ENCODE data around the gene SMIM22. TPM values are rescaled to one million over a fixed set of nuclear protein-coding genes. Genes with fewer than 3 reads are reported as not detected.

The SMIM22 gene
- total and polyA plus RNA-seq, 12 donors = 0.73 TPM; not detected in 11

DNA sequence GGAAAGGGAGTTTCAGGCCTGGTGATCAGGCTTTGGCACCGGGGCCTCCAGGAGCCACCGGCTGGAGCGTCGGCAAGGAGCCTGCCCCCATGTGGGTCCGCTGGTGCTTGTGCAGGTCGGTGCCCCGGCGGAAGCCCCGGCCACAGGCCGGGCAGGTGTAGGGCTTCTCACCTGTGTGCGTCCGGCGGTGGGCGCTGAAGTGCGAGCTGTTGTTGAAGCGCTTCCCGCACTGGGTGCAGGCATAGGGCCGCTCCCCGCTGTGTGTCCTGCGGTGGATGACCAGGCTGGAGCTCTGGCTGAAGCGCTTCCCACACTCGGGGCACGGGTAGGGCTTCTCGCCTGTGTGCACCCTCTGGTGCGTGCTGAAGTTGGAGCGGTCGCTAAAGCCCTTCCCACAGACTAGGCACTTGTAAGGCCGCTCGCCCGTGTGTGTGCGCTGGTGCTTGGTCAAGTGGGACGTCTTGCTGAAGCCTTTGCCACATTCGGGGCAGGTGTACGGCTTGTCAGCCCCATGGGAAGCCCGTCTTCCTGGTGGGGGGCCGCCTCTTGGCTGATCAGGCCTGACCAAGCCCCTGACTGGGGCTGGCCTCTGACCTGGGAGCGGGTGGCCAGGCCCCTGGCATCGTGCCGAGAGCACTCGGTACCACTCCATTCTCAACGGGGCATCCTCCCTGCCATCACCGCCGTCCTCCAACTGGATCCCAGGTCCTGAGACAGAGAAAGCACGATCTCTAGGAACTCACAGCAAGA, 42.6 kb upstream of the SMIM22 start:
- intact Hi-C loops (cut with DNase I) = no loop called here
- Histone ChIP-seq H3K4me3 (no peak overlapping the region), H3K36me3 (peaks cover 0 to 94% (median 50%) of the 10 kb centered on the region in 9 donors), H3K9me3 (peaks cover 0 to 7% (median 0%) of the 10 kb centered on the region in 11 donors), H3K4me1 (peaks cover 0 to under 1% (median 0%) of the 10 kb centered on the region in 9 donors), H3K27ac (no peak overlapping the region), H3K27me3 (no peaks in the 10 kb centered on the region)
- TF ChIP-seq, protein P1, sequence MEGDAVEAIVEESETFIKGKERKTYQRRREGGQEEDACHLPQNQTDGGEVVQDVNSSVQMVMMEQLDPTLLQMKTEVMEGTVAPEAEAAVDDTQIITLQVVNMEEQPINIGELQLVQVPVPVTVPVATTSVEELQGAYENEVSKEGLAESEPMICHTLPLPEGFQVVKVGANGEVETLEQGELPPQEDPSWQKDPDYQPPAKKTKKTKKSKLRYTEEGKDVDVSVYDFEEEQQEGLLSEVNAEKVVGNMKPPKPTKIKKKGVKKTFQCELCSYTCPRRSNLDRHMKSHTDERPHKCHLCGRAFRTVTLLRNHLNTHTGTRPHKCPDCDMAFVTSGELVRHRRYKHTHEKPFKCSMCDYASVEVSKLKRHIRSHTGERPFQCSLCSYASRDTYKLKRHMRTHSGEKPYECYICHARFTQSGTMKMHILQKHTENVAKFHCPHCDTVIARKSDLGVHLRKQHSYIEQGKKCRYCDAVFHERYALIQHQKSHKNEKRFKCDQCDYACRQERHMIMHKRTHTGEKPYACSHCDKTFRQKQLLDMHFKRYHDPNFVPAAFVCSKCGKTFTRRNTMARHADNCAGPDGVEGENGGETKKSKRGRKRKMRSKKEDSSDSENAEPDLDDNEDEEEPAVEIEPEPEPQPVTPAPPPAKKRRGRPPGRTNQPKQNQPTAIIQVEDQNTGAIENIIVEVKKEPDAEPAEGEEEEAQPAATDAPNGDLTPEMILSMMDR (IDR thresholded peaks at IDR 0.05) = no peak
- 95 to 96% methylated on average over 44 of the region's 44 CpGs for WGBS, 2 donors
- ATAC-seq = peak in 1 of 8 donors; percentile 18
- DNase-seq = no peak

- WGBS, 2 donors = 95 to 96% methylated on average over 11 of the region's 11 CpGs
- Histone ChIP-seq H3K4me3 (no peak overlapping the region), H3K27ac (no peak overlapping the region), H3K9me3 (peaks cover 0 to 7% (median 0%) of the 10 kb centered on the region in 11 donors), H3K27me3 (no peaks in the 10 kb centered on the region), H3K4me1 (no peaks in the 10 kb centered on the region), H3K36me3 (peaks cover 0 to 100% (median 53%) of the 10 kb centered on the region in 9 donors)
- no peak for ATAC-seq
- TF ChIP-seq, protein P1 (IDR thresholded peaks at IDR 0.05) = no peak
- DNase-seq = no peak
- intact Hi-C loops (cut with DNase I) = no loop called here
Observed at GRCh38 chr16:4753227-4753626, 41.9 kb upstream of the SMIM22 start.

- H3K36me3 ChIP-seq = peaks cover 0 to 100% (median 58%) of the 10 kb centered on the region in 9 donors
- WGBS, 2 donors = 98 to 99% methylated on average over 4 of the region's 4 CpGs
- TF ChIP-seq, protein P1 (IDR thresholded peaks at IDR 0.05) = no peak
Observed at GRCh38 chr16:4754865-4755264, 40.3 kb upstream of the SMIM22 start.

DNA sequence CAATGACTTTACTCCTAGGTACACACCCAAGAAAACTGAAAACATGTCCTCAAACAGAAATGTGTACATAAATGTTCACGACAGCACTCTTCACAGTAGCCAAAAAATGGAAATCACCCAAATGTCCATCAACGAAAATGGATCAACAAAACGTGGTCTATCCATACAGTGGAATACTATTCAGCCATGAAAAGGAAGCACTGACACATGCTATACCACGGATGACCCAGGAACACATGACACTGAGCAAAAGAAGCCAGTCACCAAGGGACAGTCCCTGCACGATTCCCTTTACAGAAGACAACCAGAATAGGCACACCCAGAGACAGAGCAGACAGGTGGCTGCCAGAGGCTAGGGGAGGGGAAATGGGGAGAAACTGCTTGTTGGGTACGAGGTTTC, 39.5 kb upstream of the SMIM22 start:
- intact Hi-C loops (cut with DNase I) = no loop called here
- Histone ChIP-seq H3K27me3 (no peaks in the 10 kb centered on the region), H3K9me3 (peaks cover 0 to 7% (median 0%) of the 10 kb centered on the region in 11 donors), H3K36me3 (peaks cover 3 to 100% (median 65%) of the 10 kb centered on the region in 9 donors), H3K27ac (no peak overlapping the region), H3K4me1 (no peaks in the 10 kb centered on the region), H3K4me3 (no peak overlapping the region)
- no peak for ATAC-seq
- WGBS, 2 donors = 97 to 100% methylated on average over 6 of the region's 6 CpGs
- TF ChIP-seq, protein P1 (IDR thresholded peaks at IDR 0.05) = no peak
- DNase-seq = no peak

More at GRCh38 chr16:4754865-4755264, 40.3 kb upstream of the SMIM22 start:
- intact Hi-C loops (cut with DNase I) = no loop called here
- no peaks in the 10 kb centered on the region for H3K27me3 ChIP-seq
- H3K9me3 ChIP-seq = peaks cover 0 to 7% (median 0%) of the 10 kb centered on the region in 11 donors
- no peak for ATAC-seq
- H3K4me3 ChIP-seq = no peak overlapping the region
- H3K4me1 ChIP-seq = no peaks in the 10 kb centered on the region
- H3K27ac ChIP-seq = no peak overlapping the region
- no peak for DNase-seq

Measured in heart right ventricle (tissue), 16 donors.